K562 (cell line): ENCODE data around the gene BRD4. TPM values are rescaled to one million over a fixed set of nuclear protein-coding genes. Genes with fewer than 3 reads are reported as not detected.

Experiments used
- ATAC-seq: fragments of 200-7000 bp; cut with Tn5 transposase; 3 replicates; pipeline ENCODE4 v1.9.1; 2020; ENCODE audit warnings: moderate library complexity
- BruUV-seq: library from RNA; stranded (reverse); fragments of 400-500 nt; replicated peaks from 2 replicates; lab custom pipeline; 2021; lab: Mats Ljungman, UMichigan
- CTCF ChIA-PET: fragments of 300-600 bp; formaldehyde crosslinking; extraction: SDS; loops from one replicate; lab custom pipeline; 2021; ENCODE audit warnings: low intra/inter-chr PET ratio; lab: Yijun Ruan, JAX
- POLR2A ChIA-PET: fragments of 300-600, 350-650 bp; sonication (Branson Sonifier 250); formaldehyde crosslinking; extraction: SDS; loops from one replicate; lab custom pipeline; 2021; ENCODE audit warnings: antibody characterized with exemption, inconsistent platforms; lab: Yijun Ruan, JAX
- DNase-seq, 4 experiments: peaks; one replicate each; pipeline versions ENCODE4 v3.0.0 to v3.0.0-alpha.2; 2011 to 2018; ENCODE audit warnings: low spot score in 3 of 4, mixed read lengths in 3 of 4; ENCODE audit errors: extremely low read depth in 1 of 4
- FAIRE-seq: peaks from 2 replicates; lab custom pipeline; 2011; peaks lifted over from hg19 to GRCh38; lab: Jason Lieb, UNC
- H2AFZ ChIP-seq: 2 replicates; pipeline ENCODE4 v1.6.0; 2011; ENCODE audit warnings: low read depth, low read length, control low read depth, inconsistent platforms
- H3K27ac ChIP-seq: fragments of 200-600 bp; 3 replicates; pipeline ENCODE4 v1.8.0; 2011; ENCODE audit warnings: low read depth, mild to moderate bottlenecking, control low read depth, inconsistent platforms, low read length, moderate library complexity, mixed read lengths; ENCODE audit errors: extremely low read depth
- H3K27me3 ChIP-seq, 2 experiments: fragments of 300-600 bp in 1 of 2; 2 replicates in 1 of 2; 3 replicates in 1 of 2; pipeline versions ENCODE4 v1.6.0 to v1.8.0; 2011; ENCODE audit warnings: inconsistent platforms in 2 of 2, low read length in 2 of 2, mild to moderate bottlenecking in 1 of 2, mixed read lengths in 1 of 2, moderate library complexity in 1 of 2; ENCODE audit not compliant: control insufficient read depth in 2 of 2, insufficient read depth in 2 of 2
- H3K36me3 ChIP-seq: fragments of 300-600 bp; 3 replicates; pipeline ENCODE4 v1.8.0; 2011; ENCODE audit warnings: mild to moderate bottlenecking, low read length, inconsistent platforms; ENCODE audit not compliant: control insufficient read depth, insufficient read depth
- H3K4me1 ChIP-seq, 2 experiments: fragments of 200-600 bp in 1 of 2; replicated peaks in 1 of 2; 2 replicates in 1 of 2; 3 replicates in 1 of 2; pipeline versions ENCODE4 v1.5.1 to v1.8.0; 2011; ENCODE audit warnings: inconsistent platforms in 2 of 2, low read length in 2 of 2, mild to moderate bottlenecking in 1 of 2, mixed read lengths in 1 of 2, moderate library complexity in 1 of 2; ENCODE audit not compliant: control insufficient read depth in 2 of 2, insufficient read depth in 2 of 2
- H3K4me2 ChIP-seq: 2 replicates; pipeline ENCODE4 v1.6.1; 2011; ENCODE audit warnings: low read length, control low read depth, inconsistent platforms, mixed read lengths; ENCODE audit not compliant: insufficient read depth
- H3K4me3 ChIP-seq: fragments of 200-600 bp; sonication (generic), shearing (Covaris generic); 2 replicates; pipeline ENCODE4 v1.5.1; 2016; ENCODE audit warnings: control low read depth, inconsistent platforms
- H3K79me2 ChIP-seq: fragments of 200-600 bp; 3 replicates; pipeline ENCODE4 v1.8.0; 2011; ENCODE audit warnings: low read length, inconsistent platforms; ENCODE audit not compliant: control insufficient read depth, insufficient read depth
- H3K9ac ChIP-seq, 2 experiments: 2 replicates each; pipeline versions ENCODE4 v1.6.0 to v1.6.1; 2011; ENCODE audit warnings: low read depth in 2 of 2, low read length in 2 of 2, control low read depth in 1 of 2, inconsistent platforms in 1 of 2, mild to moderate bottlenecking in 1 of 2, mixed read lengths in 1 of 2; ENCODE audit not compliant: insufficient read depth in 1 of 2
- H3K9me1 ChIP-seq: one replicate; pipeline ENCODE4 v1.6.0; 2011; ENCODE audit warnings: inconsistent platforms, mild to moderate bottlenecking, low read length, moderate library complexity; ENCODE audit not compliant: control insufficient read depth, insufficient read depth
- H3K9me3 ChIP-seq: replicated peaks from 2 replicates; pipeline ENCODE4 v1.5.1; 2011; ENCODE audit warnings: low read depth, low read length, inconsistent platforms; ENCODE audit not compliant: control insufficient read depth, insufficient read depth
- H4K20me1 ChIP-seq: replicated peaks from 2 replicates; pipeline ENCODE4 v1.6.1; 2011; ENCODE audit warnings: low read length, inconsistent platforms, mixed read lengths; ENCODE audit not compliant: control insufficient read depth, insufficient read depth
- ASH1L ChIP-seq: fragments of 450-650 bp; IDR thresholded peaks from 2 replicates; pipeline ENCODE4 v1.6.1; 2018; ENCODE audit warnings: borderline replicate concordance, mild to moderate bottlenecking, low read depth; ENCODE audit not compliant: partially characterized antibody
- CBX5 ChIP-seq: IDR thresholded peaks from 2 replicates; pipeline ENCODE4 v1.6.1; 2014; ENCODE audit warnings: low read depth, borderline replicate concordance
- CREB5 ChIP-seq: fragments of 250-450 bp; sonication (Bioruptor Pico); IDR thresholded peaks from 2 replicates; pipeline ENCODE4 v1.5.0; 2020; ENCODE audit warnings: mild to moderate bottlenecking
- FOSL1 ChIP-seq: fragments of 200-800 bp; sonication (Bioruptor generic); conservative IDR thresholded peaks from 2 replicates; pipeline ENCODE4 v1.6.1; 2016; ENCODE audit warnings: missing genetic modification characterization, missing compliant biosample characterization
- FUS ChIP-seq: fragments of 200-400 bp; formaldehyde crosslinking; optimal IDR thresholded peaks from 2 replicates; pipeline ENCODE3; 2017; ENCODE audit warnings: low read depth, low read length
- NCOA2 ChIP-seq, 2 experiments: fragments of 450-650 bp; IDR thresholded peaks; 2 replicates each; pipeline ENCODE4 v1.6.1; 2018; ENCODE audit warnings: mild to moderate bottlenecking in 2 of 2, moderate library complexity in 1 of 2; ENCODE audit not compliant: partially characterized antibody in 2 of 2
- POLR2A ChIP-seq: fragments of 450-650 bp; conservative IDR thresholded peaks from 2 replicates; pipeline ENCODE4 v1.6.1; 2016
- TEAD1 ChIP-seq, 2 experiments: fragments of 450-650 bp in 1 of 2; sonication (generic) in 1 of 2; formaldehyde crosslinking; IDR thresholded peaks; 2 replicates each; pipeline versions ENCODE4 v1.4.0 to v1.8.0; 2020 to 2022; ENCODE audit warnings: mild to moderate bottlenecking in 2 of 2, missing genetic modification reagents in 1 of 2
- TRIM28 ChIP-seq: fragments of 450-650 bp; IDR thresholded peaks from 2 replicates; pipeline ENCODE4 v1.6.1; 2017
- XRCC3 ChIP-seq: fragments of 450-650 bp; IDR thresholded peaks from 2 replicates; pipeline ENCODE4 v1.6.1; 2017; ENCODE audit warnings: mild to moderate bottlenecking, moderate library complexity
- WGBS: fragments of 100-300 bp; shearing (Covaris generic); methylation state at CpG from one replicate; pipeline ENCODE4 v1.1.6; 2016; ENCODE audit warnings: low coverage, mixed read lengths; ENCODE audit not compliant: insufficient coverage; ENCODE audit errors: missing lambda C conversion rate; 5-methylcytosine and 5-hydroxymethylcytosine counted together
- in situ Hi-C: fragments of 300-500 bp; cut with MboI; formaldehyde crosslinking; loops from 4 replicates; pipeline ENCODE4 v1.15.0; 2018; ENCODE audit warnings: inconsistent platforms, mixed read lengths
- intact Hi-C: fragments of 100-400 bp; cut with micrococcal nuclease; formaldehyde crosslinking; loops from 2 replicates; pipeline ENCODE4 v1.14.2; 2022
- polyA plus RNA-seq, 8 experiments: library from polyadenylated mRNA; depleted of rRNA in 4 of 8; stranded (reverse) in 5 of 8; unstranded in 3 of 8; fragments of >200 nt; fragmentation: Nextera tagmentation in 2 of 8; fragmentation: Illumina TruSeq in 1 of 8; extraction: Ambion mirVana in 2 of 8; extraction: Trizol in 1 of 8; gene quantifications; 2 replicates each; pipeline versions ENCODE4 v1.2.1 to v1.2.3, GENCODE V29; 2011 to 2014; ENCODE audit warnings: inconsistent platforms in 1 of 8, missing spikeins in 1 of 8
- total RNA-seq, 7 experiments: library from RNA; depleted of rRNA in 6 of 7; stranded (reverse); fragments of >200 nt in 6 of 7; fragmentation: Illumina TruSeq in 2 of 7; extraction: Trizol in 2 of 7; gene quantifications; 2 replicates each; pipeline versions ENCODE4 v1.2.1 to v1.2.3, GENCODE V29; 2011 to 2021; ENCODE audit warnings: low replicate concordance in 1 of 7

The BRD4 gene
- total and polyA plus RNA-seq, 9 of the 15 experiments (the other 6 are each of a cell fraction or from before 2014, with no cell fraction given) = 1.8 to 105 (median 15.6) TPM

- TF ChIP-seq ASH1L = peak; percentile 43
- TF ChIP-seq CBX5 = no peak
- TF ChIP-seq TEAD1 (CRISPR knock-in tag; IDR thresholded peaks at IDR 0.05) = peak in 1 of 2 experiments; percentile 18; a peak in 2 of 4 replicates
- no peak for TF ChIP-seq TRIM28
- TF ChIP-seq XRCC3 = no peak
- TF ChIP-seq FUS = no peak
- TF ChIP-seq POLR2A = peak; percentile 51
- no peak for TF ChIP-seq NCOA2 (IDR thresholded peaks at IDR 0.05; ENCODE audit: partially characterized antibody in 2 of 2)
Observed at GRCh38 chr19:15378534-15379082, 46.3 kb upstream of the BRD4 start (continued).

DNA sequence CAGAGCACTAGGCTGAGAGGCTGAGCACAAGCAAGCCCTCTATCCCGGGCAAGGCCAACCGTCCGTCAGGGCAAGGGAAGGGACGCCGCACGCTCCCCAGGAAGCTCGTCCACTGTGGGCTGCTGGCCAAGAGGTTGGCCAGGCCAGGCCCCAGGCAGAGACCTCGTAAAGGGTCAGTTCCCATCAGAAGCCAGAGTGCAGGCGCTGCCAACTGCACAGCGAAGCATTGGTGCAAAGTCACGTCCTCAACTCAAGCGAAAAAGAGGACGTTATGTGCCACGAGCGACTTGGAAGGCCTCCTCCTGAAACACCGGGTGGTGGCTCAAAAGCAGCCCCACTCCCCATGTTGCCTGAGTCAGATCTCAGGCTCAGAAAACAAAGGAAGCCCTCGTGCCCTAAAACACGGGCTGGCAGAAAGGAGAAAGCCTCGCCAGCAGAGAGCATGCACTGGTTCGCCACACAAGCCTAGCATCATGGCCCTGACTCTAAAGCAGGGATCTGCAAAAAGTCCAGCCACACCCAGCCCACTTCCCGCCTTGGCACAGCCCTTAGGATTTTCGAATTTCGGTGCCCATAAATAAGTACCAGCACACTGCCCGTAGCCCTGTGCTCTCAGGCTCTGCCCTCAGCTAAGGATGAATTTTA lies 42.6 kb upstream of the BRD4 start:
- Histone ChIP-seq H3K9me3 (no peaks in the 10 kb centered on the region), H3K27ac (no peak overlapping the region), H3K79me2 (peaks cover 66% of the 10 kb centered on the region), H3K9me1 (peaks cover 3% of the 10 kb centered on the region), H3K36me3 (peaks cover 63% of the 10 kb centered on the region; the same call in 2 of the 3 replicates), H3K4me2 (no peak overlapping the region), H2AFZ (no peak overlapping the region), H4K20me1 (peaks cover 30% of the 10 kb centered on the region), H3K4me3 (no peak overlapping the region), H3K9ac (peak overlapping the region in 1 of 2 experiments; percentile 62; a peak in 2 of 4 replicates), H3K27me3 (no peaks in the 10 kb centered on the region; a peak in 1 of 5 replicates), H3K4me1 (peaks cover 11 to 48% of the 10 kb centered on the region in 2 experiments)
- no peak for ATAC-seq
- ChIA-PET POLR2A (interaction anchor here (1.1 kb wide), 1 partner anchor 58 kb away, joined by 3 read pairs; no protein-coding TSS in a partner anchor), CTCF (no interaction called here)
- intact Hi-C loops = no loop called here
- 92% methylated on average over 22 of the region's 24 CpGs for WGBS
- BruUV-seq = no TSS peak
- in situ Hi-C loops = no loop called here
- no peak for FAIRE-seq
- no peak for DNase-seq
- TF ChIP-seq FOSL1 (tag) (no peak), CREB5 (no peak)
